Activated CD4-positive, alpha-beta T cell treated with anti-CD3 and anti-CD28 coated beads, Interleukin-2, Interleukin-4, amounts not matched to agents 100 ng/mL and 50 ng/mL, durations not matched to agents 16 hours and 8 hours (primary cell): ENCODE data around the gene ZNF473.
"Not testable (repeated sequence)": the region's sequence is repeated elsewhere in the genome, so short reads cannot be mapped to it uniquely, and the experiment has no call there.

Experiments used
- DNase-seq: peaks from one replicate; pipeline ENCODE4 v3.0.0-alpha.2; 2020; ENCODE audit warnings: low spot score

Gene ZNF473

GRCh38 chr19:50050406-50051227, 24.8 kb downstream of the ZNF473 start:
- DNase-seq, result peak; percentile 53

- DNase-seq, result not testable (repeated sequence)
Measured at GRCh38 chr19:50051228-50051895, 25.6 kb downstream of the ZNF473 start.

GRCh38 chr19:50051964-50052363, 26.2 kb downstream of the ZNF473 start:
- no peak for DNase-seq

GRCh38 chr19:50053119-50053518, 27.3 kb downstream of the ZNF473 start:
- DNase-seq, result no peak

GRCh38 chr19:50058425-50058824, 32.6 kb downstream of the ZNF473 start:
- no peak for DNase-seq

GRCh38 chr19:50059045-50059444, 33.2 kb downstream of the ZNF473 start:
- DNase-seq, result no peak

- no peak for DNase-seq
Measured at GRCh38 chr19:50060107-50060506, 34.3 kb downstream of the ZNF473 start.

GRCh38 chr19:50061650-50062049, 35.8 kb downstream of the ZNF473 start:
- DNase-seq, result no peak

- DNase-seq, result no peak
Measured at GRCh38 chr19:50065938-50066337, 40.1 kb downstream of the ZNF473 start.

- no peak for DNase-seq
Measured at GRCh38 chr19:50067575-50067974, 41.8 kb downstream of the ZNF473 start.

- DNase-seq, result not testable (repeated sequence)
Measured at GRCh38 chr19:50068382-50068781, 42.6 kb downstream of the ZNF473 start.

- not testable (repeated sequence) for DNase-seq
Measured at GRCh38 chr19:50075076-50075475, 49.3 kb downstream of the ZNF473 start.

GRCh38 chr19:50075644-50076372, 50.0 kb downstream of the ZNF473 start:
- DNase-seq, result not testable (repeated sequence)

GRCh38 chr19:50076581-50077355, 51.0 kb downstream of the ZNF473 start:
- DNase-seq, result not testable (repeated sequence)

- DNase-seq, result not testable (repeated sequence)
Measured at GRCh38 chr19:50079014-50079413, 53.2 kb downstream of the ZNF473 start.

GRCh38 chr19:50084440-50084839, 58.6 kb downstream of the ZNF473 start:
- not testable (repeated sequence) for DNase-seq

GRCh38 chr19:50087153-50087552, 61.3 kb downstream of the ZNF473 start:
- DNase-seq, result not testable (repeated sequence)

- DNase-seq, result peak; percentile 25
Measured at GRCh38 chr19:50090706-50091105, 64.9 kb downstream of the ZNF473 start.

GRCh38 chr19:50091786-50092185, 66.0 kb downstream of the ZNF473 start:
- not testable (repeated sequence) for DNase-seq

GRCh38 chr19:50092597-50092996, 66.8 kb downstream of the ZNF473 start:
- not testable (repeated sequence) for DNase-seq

- DNase-seq, result not testable (repeated sequence)
Measured at GRCh38 chr19:50097884-50098283, 72.1 kb downstream of the ZNF473 start.

GRCh38 chr19:50098892-50099291, 73.1 kb downstream of the ZNF473 start:
- peak; percentile 22 for DNase-seq
